ENCODE data around the gene RBL2. TPM values are rescaled to one million over a fixed set of nuclear protein-coding genes. Genes with fewer than 3 reads are reported as not detected.

Gene RBL2
- total and polyA plus RNA-seq, 2 donors (not counting 3 experiments of a cell fraction or from before 2014, with no cell fraction given), result 22.5 to 30.7 TPM

- Histone ChIP-seq H3K9me3 (replicated peaks; ENCODE audit: control insufficient read depth, insufficient read depth, low read length) (no peaks in the 10 kb centered on the region), H3K4me1 (ENCODE audit: control insufficient read depth, extremely low read depth, insufficient read depth, low read length) (no peaks in the 10 kb centered on the region), H3K4me3 (replicated peaks in 1 of 3; ENCODE audit: insufficient read depth in 1 of 3, low read depth in 1 of 3, low read length in 3 of 3) (no peak overlapping the region), H3K79me2 (ENCODE audit: control insufficient read depth, insufficient read depth, low read length) (no peaks in the 10 kb centered on the region), H3K27ac (ENCODE audit: insufficient read depth, low read depth, low read length) (no peak overlapping the region), H4K20me1 (replicated peaks; ENCODE audit: control insufficient read depth, extremely low read depth, insufficient read depth, low read length) (no peaks in the 10 kb centered on the region), H3K9me1 (replicated peaks; ENCODE audit: control insufficient read depth, extremely low read depth, insufficient read depth, low read length) (no peaks in the 10 kb centered on the region), H3K27me3 (ENCODE audit: control insufficient read depth in 2 of 2, insufficient read depth in 2 of 2, low read length in 2 of 2) (no peaks in the 10 kb centered on the region), H2AFZ (ENCODE audit: low read depth, low read length) (no peak overlapping the region), H3K9ac (replicated peaks; ENCODE audit: extremely low read depth, insufficient read depth, low read length) (no peak overlapping the region), H3K4me2 (ENCODE audit: insufficient read depth, low read length) (no peak overlapping the region), H3K36me3 (ENCODE audit: control insufficient read depth in 2 of 2, extremely low read depth in 1 of 2, insufficient read depth in 2 of 2, low read length in 2 of 2) (peaks cover 3 to 8% of the 10 kb centered on the region in 2 experiments)
- FAIRE-seq, result no peak
- POLR2A ChIA-PET, result no interaction called here
- DNase-seq (ENCODE audit: low read depth, low spot score), result no peak
- CTCF ChIA-PET, result interaction anchor here (1.0 kb wide), 1 partner anchor 11 kb away, joined by 5 read pairs; no protein-coding TSS in a partner anchor
- no TSS peak for BruUV-seq (replicated peaks)
- no peak for TF ChIP-seq GATA2 (IDR thresholded peaks at IDR 0.05; ENCODE audit: insufficient read depth, insufficient read length, low read depth, low read length)
- TF ChIP-seq CTCF (IDR thresholded peaks at IDR 0.05; ENCODE audit: extremely low read depth in 1 of 2, insufficient read depth in 1 of 2, low read depth in 1 of 2, low read length in 2 of 2), result no peak
- TF ChIP-seq POLR2AphosphoS5 (IDR thresholded peaks at IDR 0.05; ENCODE audit: insufficient read depth, low read depth, low read length), result no peak
- no peak for TF ChIP-seq MAX (IDR thresholded peaks at IDR 0.05; ENCODE audit: insufficient read depth, insufficient read length)
- TF ChIP-seq POLR2A (IDR thresholded peaks at IDR 0.05; ENCODE audit: low read depth, low read length), result no peak
- no peak for TF ChIP-seq JUN (IDR thresholded peaks at IDR 0.05; ENCODE audit: borderline replicate concordance, insufficient read depth, insufficient read length, low read depth)
- dilution Hi-C loops (cut with MboI; ENCODE audit: extremely low pct_ligation_motif_present, low sequenced_read_pairs), result no loop called here
- intact Hi-C loops (cut with micrococcal nuclease), result no loop called here
Observed at GRCh38 chr16:53457670-53458069, 23.4 kb downstream of the RBL2 start.

Measured in endothelial cell of umbilical vein (primary cell).